NCI-H226 (cell line): ENCODE results near the gene CASTOR1.

Experiments
- DNase-seq: peaks from one replicate; pipeline ENCODE4 v3.0.0-alpha.2; 2015

The CASTOR1 gene

DNA sequence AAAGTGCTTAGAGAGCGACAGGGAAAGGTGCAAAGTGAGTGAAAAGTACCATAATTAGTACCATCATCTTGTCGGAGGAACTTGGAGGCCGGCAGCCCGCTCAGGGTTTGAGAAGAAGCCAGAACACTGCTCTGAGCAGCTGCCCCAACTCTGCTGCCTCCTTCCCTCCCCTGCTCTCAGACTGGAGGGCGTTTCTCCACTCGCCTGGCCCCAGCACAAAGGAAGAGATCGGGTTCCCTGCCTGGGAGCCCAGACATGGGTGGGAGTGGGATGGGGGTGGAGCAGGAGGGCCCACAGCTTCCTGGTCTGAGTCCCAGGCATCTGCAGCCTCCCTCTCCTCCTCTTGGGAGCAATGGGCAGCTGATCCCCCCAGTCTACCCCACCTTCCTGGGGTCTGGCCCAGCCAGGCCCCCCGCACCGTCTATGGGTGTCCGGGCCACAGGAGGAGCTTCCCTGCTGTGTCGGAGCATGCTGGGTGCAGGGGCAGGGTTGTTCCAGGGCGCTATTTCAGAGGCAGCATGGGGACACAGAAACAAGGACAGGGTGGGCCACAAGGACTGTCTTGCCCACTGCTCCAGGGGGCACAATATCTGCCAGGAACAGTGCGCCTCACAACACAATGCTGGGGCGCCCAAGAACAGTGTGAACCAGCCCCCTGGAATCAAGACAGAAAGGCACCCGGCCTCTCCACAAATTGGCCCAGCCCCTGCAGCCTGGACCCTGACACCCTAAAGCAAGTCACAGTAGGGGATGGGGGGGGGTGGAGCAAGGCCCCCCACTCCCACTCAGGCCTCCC, 47.5 kb downstream of the CASTOR1 start:
- no peak for DNase-seq

DNA sequence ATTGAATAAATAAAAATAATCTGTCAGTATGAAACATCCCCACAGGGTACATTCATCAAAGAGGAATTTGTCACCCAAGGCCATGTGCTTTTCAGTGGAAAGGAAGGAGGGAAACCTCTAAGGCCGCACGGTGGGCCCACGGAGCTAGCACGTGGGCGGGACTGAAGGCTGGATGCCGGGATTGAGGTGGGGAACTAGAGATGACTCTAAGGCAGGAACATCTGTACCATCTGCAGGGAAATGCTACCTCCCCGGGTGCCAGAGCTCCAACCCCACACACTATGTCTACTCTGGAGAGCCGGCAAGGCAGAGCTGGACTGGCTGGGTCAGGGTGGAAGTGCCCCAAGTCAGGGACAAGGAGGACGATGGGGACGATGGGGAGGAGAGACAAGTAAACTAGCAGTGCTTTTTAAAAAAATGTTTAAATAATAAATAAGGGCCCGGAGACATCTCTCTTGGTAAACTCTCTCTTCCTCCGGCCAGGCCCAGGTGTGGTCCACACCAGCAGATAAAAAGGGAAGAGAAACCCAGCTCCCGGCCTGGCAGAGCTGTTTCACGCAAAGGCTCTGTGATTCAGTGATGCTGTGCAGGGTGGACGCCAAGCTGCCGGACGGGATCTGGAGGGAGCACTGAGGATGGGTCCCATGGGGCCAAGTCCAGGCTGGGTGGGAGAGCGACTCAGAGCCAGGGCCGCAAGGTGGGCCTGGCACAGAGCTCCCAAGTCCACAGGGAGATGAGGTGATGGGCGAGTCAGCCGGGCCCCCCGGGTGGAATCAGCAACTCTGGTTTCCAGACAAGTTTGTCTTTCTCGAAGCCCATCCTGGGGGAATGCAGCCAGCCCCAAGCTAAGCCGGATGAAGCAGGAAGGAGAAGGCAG, 48.5 kb downstream of the CASTOR1 start:
- peak; percentile 6 for DNase-seq

DNA sequence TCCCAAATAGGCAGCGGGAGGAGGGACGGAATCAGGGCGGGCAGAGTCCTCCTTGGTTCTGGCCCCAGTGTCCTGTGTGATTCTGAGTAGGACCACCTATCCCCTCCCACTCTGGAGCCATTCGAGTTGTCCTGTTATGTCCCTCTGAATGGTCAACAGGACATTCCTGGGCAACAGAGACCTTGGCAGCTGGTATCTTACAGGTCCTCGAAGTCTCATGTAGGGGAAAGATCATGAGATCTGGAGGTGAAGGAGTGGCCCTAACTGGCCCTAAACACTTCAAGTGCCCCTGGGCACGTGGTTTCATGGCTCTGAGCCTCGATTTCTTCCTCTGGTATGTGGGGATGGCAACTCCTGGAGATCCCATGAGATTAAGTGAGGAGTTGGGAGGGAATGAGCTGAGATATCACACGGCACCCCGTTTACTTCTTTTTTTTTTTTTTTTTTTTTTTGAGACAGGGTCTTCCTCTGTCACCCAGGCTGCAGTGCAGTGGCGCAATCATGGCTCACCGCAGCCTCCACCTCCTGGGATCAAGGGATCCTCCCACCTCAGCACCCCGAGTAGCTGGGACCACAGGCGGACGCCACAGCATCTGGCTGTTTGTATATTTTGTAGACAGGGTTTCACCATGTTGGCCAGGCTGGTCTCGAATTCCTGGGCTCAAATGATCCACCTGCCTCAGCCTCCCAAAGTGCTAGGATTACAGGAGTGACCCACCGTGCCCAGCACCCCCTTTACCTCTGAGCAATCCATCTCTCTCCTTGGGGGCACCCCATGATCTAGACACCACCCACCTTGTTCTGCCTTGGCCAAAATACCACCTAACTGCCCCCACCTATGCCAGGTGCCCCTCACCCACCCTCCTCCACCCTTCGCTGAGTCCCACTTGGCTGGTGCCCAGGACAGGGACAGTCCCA, 49.6 kb downstream of the CASTOR1 start:
- no peak for DNase-seq

DNA sequence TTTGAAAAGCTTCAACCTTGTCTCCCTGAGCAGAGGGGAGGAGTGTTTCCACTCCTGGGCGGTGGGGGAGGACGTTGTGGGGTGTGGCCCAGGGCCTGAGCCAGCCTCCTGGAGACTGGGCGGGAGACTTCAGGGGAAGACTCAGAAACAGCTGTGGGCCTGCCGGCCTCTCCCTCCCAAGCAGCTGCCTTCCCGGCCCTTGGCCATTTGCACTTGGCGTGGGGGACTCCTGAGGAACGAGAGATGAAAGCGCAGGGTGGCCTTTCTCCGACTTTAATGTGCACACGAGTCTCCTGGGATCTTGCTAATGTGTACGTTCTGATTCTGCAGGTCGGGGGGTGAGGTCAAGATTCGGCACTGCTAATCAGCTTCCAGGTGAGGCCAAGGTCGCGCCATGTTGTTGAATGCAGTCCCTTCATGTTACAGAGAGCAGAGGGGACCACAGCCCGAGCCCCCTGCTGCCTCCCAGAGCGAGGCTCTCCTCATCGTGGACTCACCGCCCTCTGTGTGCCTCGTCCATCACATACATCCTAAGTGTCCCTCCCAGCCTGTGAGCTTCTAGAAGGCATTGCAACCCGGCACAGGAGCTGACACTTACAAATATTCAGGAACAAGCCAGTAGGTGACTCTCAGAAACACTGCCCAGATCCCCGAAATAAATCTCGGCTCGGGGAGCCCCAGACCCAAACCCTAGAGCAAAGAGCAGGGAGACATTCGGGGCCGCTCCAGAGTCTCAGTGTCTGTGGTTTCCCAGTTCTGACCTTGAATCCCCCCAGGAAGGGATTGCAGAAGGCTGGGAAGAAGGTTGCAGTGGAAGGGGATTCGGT, 50.4 kb downstream of the CASTOR1 start:
- DNase-seq = peak; percentile 83

DNA sequence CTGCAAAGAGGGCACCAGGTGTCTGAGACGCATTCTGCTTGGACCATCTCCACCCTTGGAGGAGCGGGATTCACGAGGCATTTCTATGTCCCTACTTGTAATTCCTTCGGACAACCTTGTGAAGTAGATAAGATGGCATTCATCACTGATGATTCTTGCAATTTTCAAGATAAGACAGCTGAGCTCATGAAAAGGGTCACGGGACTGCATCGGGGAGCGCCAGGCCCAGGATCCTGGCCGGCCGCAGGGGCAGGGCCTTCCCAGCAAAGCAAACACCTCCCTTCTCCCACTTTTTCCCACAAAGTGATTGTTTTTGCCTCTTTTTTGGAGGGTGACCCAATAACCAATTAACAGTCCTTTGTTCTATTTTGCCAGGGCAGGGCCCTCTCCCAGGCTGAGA, 51.2 kb downstream of the CASTOR1 start:
- DNase-seq = peak; percentile 71

DNA sequence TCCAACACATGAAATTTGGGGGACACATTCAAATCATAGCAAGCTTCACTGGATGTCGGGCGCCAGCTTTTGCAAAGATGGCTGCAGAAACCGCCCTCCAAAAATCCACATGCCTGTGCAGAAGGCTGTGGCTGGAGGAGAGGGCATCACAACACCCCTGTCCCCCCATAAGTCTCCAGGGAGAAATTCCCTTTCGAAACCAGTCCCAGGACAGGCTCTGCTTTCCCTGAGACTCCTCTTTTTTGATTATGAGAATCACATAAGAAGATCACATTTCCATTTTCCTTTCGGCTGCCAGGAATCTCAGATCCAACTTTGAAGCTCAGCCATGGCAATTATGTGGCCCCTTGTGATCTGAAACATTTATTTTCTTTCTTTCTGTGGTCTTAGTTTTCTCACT, 52.4 kb downstream of the CASTOR1 start:
- DNase-seq = no peak

DNA sequence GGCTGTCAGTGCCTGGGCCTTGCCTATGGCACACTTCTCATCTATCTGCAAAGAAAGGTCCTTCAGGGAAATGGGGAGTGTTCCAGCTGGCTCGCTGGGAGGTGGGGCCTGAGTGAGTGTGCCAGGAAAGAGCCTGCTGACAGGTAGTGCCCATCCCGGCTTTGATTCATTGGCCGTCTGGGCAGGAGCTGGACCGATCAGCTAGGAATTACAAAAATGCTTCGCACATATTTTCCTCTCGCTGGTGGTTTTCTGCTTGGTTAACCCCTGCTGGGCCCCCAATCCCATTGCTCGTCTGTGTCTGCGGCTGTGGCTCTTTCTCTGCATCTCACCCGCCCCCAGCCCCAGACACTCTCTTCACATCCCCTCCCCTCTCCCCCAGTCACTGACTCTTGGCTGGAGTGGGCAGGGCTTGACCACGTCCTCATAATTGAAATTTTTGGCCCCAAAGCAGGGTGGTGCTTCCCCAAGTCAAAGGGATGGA, 53.6 kb downstream of the CASTOR1 start:
- DNase-seq = peak; percentile 92
